KMS-11 (cell line): Measurements from ENCODE around the gene DDX59.
"Not testable (repeated sequence)": the region's sequence is repeated elsewhere in the genome, so short reads cannot be mapped to it uniquely, and the experiment has no call there.

Source experiments
- H2AFZ ChIP-seq: fragments of 200-600 bp; sonication (generic); 2 replicates; pipeline ENCODE4 v1.6.1; 2016; ENCODE audit warnings: antibody characterized with exemption, mixed run types, low read depth
- H3K27ac ChIP-seq: fragments of 200-600 bp; sonication (generic); 2 replicates; pipeline ENCODE4 v1.6.1; 2016; ENCODE audit warnings: mild to moderate bottlenecking, mixed run types
- H3K27me3 ChIP-seq: fragments of 200-600 bp; sonication (generic); 2 replicates; pipeline ENCODE4 v1.6.1; 2017; ENCODE audit warnings: mild to moderate bottlenecking, low read depth, mixed run types, moderate library complexity; ENCODE audit not compliant: insufficient read depth
- H3K36me3 ChIP-seq: fragments of 200-600 bp; sonication (generic); 2 replicates; pipeline ENCODE4 v1.6.1; 2017; ENCODE audit warnings: mild to moderate bottlenecking, mixed run types; ENCODE audit not compliant: insufficient read depth
- H3K4me1 ChIP-seq: fragments of 200-600 bp; sonication (generic); 2 replicates; pipeline ENCODE4 v1.6.1; 2016; ENCODE audit warnings: mild to moderate bottlenecking, low read depth, mixed run types; ENCODE audit not compliant: poor library complexity, severe bottlenecking
- H3K4me2 ChIP-seq: fragments of 200-600 bp; sonication (generic); 2 replicates; pipeline ENCODE4 v1.7.0; 2016; ENCODE audit warnings: mild to moderate bottlenecking, mixed run types
- H3K4me3 ChIP-seq: fragments of 200-600 bp; sonication (generic); IDR thresholded peaks from 2 replicates; pipeline ENCODE4 v1.6.1; 2017; ENCODE audit warnings: low read depth, low read length, mixed read lengths; ENCODE audit not compliant: insufficient read depth
- H3K79me2 ChIP-seq: fragments of 200-600 bp; sonication (generic); 2 replicates; pipeline ENCODE4 v1.6.1; 2016; ENCODE audit warnings: low read depth, mixed run types; ENCODE audit not compliant: insufficient read depth
- H3K9ac ChIP-seq: fragments of 200-600 bp; sonication (generic); 2 replicates; pipeline ENCODE4 v1.6.1; 2016; ENCODE audit warnings: mild to moderate bottlenecking, mixed run types
- H4K20me1 ChIP-seq: fragments of 200-600 bp; sonication (generic); 2 replicates; pipeline ENCODE4 v1.6.1; 2016; ENCODE audit warnings: mild to moderate bottlenecking, mixed run types; ENCODE audit not compliant: insufficient read depth
- TF ChIP-seq, protein P1 (sequence below): fragments of 200-600 bp; sonication (generic); conservative IDR thresholded peaks from 2 replicates; pipeline ENCODE4 v1.6.1; 2017; ENCODE audit warnings: low read depth, mild to moderate bottlenecking, antibody characterized with exemption, low read length, moderate library complexity, mixed read lengths

DDX59 gene

DNA sequence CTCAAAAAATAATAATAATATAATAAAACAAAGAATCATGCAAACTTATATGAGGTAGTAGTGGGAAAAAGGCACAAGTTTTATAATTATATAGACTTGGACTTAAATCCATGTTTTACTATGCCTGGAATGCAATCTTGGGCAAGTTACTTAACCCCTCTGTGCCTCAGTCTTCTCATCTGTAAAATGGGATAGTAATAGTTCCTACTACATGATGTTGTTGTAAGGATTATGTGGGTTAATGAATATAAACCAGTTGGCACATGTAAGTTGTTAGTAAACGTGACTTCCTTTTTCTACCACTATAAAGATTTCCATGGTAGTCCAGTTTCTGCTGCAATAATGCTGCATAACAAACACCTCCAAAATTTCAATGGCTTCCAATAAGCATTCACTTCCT is 38.3 kb downstream of the DDX59 start:
- no peaks in the 10 kb centered on the region for H3K27me3 ChIP-seq
- peaks cover 32% of the 10 kb centered on the region for H3K4me1 ChIP-seq
- no peak overlapping the region for H2AFZ ChIP-seq
- H3K9ac ChIP-seq: no peak overlapping the region
- no peak overlapping the region for H3K4me3 ChIP-seq
- H3K79me2 ChIP-seq: no peaks in the 10 kb centered on the region
- TF ChIP-seq, protein P1, sequence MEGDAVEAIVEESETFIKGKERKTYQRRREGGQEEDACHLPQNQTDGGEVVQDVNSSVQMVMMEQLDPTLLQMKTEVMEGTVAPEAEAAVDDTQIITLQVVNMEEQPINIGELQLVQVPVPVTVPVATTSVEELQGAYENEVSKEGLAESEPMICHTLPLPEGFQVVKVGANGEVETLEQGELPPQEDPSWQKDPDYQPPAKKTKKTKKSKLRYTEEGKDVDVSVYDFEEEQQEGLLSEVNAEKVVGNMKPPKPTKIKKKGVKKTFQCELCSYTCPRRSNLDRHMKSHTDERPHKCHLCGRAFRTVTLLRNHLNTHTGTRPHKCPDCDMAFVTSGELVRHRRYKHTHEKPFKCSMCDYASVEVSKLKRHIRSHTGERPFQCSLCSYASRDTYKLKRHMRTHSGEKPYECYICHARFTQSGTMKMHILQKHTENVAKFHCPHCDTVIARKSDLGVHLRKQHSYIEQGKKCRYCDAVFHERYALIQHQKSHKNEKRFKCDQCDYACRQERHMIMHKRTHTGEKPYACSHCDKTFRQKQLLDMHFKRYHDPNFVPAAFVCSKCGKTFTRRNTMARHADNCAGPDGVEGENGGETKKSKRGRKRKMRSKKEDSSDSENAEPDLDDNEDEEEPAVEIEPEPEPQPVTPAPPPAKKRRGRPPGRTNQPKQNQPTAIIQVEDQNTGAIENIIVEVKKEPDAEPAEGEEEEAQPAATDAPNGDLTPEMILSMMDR: no peak
- H3K27ac ChIP-seq: no peak overlapping the region
- H3K36me3 ChIP-seq: no peaks in the 10 kb centered on the region
- H4K20me1 ChIP-seq: no peaks in the 10 kb centered on the region
- no peak overlapping the region for H3K4me2 ChIP-seq

DNA sequence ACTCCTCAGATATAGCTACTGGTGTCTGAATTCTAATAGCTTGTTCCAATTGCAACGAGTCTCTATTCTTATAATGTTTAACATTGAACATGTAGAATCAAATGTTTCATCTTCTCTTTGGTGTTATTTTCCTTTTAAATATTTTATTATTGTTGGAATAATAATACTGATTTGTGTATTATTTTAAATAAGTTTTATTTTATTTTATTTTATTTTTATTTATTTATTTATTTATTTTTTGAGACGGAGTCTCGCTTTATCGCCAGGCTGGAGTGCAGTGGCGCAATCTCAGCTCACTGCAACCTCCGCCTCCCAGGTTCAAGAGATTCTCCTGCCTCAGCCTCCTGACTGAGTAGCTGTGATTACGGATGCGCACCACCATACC is 39.2 kb downstream of the DDX59 start:
- not testable (repeated sequence) for H3K9ac ChIP-seq, H3K36me3 ChIP-seq, H3K79me2 ChIP-seq, H4K20me1 ChIP-seq, H3K27ac ChIP-seq, H3K27me3 ChIP-seq, H3K4me3 ChIP-seq, H3K4me2 ChIP-seq, H2AFZ ChIP-seq
- H3K4me1 ChIP-seq: peaks cover 41% of the 10 kb centered on the region

DNA sequence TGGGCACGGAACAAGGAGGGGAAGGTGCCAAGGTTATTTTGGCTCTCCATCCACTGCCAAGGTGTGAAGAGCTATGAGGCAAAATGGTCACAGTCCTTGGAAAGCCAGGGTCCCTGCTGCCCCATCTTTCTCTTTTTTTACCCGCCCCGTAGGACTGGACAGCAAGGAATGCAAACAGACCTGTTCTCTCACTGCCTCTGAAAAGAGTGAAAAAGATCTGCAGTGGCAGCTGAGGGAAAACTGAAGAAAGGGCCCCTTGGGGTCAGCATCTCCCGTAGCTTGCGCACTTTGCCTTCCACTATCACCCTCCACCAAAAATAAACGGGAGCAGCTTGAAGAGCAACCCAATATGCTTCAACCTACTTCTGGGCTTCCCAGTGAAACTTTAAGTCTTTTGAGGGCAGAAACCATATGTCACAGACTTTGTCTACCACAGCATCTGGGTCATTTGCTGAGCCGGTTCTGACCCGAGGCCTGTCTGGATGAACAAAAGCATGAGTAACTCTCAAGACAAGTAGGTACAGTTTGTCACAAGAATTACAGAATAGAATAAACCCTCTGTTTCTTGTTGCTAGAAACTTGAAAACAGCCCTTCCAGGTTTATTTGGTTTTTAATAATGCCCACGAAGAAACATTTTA is 39.7 kb downstream of the DDX59 start:
- H3K27me3 ChIP-seq: no peaks in the 10 kb centered on the region
- no peaks in the 10 kb centered on the region for H3K79me2 ChIP-seq
- H4K20me1 ChIP-seq: no peaks in the 10 kb centered on the region
- H3K9ac ChIP-seq: no peak overlapping the region
- peaks cover 46% of the 10 kb centered on the region for H3K4me1 ChIP-seq
- H3K27ac ChIP-seq: no peak overlapping the region
- TF ChIP-seq, protein P1: no peak
- no peak overlapping the region for H3K4me3 ChIP-seq
- H2AFZ ChIP-seq: no peak overlapping the region
- no peaks in the 10 kb centered on the region for H3K36me3 ChIP-seq
- no peak overlapping the region for H3K4me2 ChIP-seq

DNA sequence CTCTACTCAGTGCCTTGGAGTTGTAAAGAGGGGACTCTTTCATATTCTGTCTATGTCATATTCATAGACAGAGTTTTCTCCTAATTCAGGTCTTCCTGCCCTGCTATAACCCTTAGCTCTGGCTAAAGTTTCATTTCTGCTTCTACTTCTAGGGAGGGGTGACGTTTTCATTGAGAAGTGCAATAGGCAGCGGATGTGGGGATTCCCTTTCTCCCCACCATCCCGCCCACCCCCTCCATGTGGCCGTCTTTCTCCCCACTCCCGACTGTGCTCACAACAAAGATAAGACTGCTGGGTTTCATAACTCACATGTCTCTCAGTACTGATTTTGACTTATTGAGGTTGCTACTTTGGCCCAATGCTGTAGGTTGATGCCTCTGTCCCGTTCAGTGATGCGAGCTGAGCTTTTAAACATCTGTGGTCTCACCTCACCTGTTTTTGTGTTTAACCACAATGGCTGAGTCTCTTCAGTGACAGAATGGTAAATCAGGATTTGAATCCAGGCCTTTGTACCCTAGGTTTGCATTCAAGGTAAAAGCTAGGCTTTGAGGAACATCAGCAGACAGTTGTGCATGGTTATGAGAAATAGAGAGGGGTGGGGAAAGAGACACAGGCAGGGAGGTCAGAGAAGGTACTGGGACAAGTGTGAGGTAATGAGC is 41.4 kb downstream of the DDX59 start:
- Histone ChIP-seq H3K27ac (peak overlapping the region; percentile 41), H2AFZ (peak overlapping the region; percentile 25), H3K4me3 (no peak overlapping the region), H3K79me2 (no peaks in the 10 kb centered on the region), H3K27me3 (no peaks in the 10 kb centered on the region), H3K36me3 (no peaks in the 10 kb centered on the region), H3K9ac (peak overlapping the region; percentile 3; the same call in 1 of the 2 replicates), H3K4me2 (peak overlapping the region; percentile 26), H3K4me1 (peaks cover 57% of the 10 kb centered on the region), H4K20me1 (no peaks in the 10 kb centered on the region)
- TF ChIP-seq, protein P1: no peak

DNA sequence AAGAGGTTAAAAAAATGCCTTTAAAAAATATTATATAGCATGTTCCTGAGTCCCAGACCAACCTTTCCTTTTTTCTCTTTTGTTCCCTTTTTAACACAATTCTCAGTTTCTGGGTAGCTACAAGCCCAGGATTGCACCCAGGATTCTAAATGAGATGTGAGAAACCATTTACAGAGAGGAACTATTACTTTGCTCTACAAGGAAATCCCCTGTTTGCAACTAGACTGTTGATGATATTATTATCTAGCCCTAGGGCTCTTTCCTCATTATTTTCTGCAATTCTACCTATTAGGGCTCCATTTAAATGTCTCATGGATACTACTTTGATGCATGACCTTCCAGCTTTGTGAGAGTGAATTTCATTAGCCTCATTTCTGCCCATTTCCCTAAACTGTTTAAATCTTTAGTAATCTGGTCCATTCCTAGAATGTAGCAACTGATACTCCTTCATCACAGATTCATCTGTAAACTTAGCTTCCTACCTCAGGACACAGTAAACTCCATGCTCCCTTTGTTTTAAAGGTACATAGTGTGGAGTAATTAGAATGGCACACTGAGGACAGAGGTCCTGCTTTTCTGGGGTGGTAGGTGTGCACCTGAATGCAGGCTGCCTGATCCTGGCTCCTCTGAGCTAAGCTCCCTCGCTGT is 42.0 kb downstream of the DDX59 start:
- Histone ChIP-seq H3K27ac (peak overlapping the region; percentile 41), H4K20me1 (no peaks in the 10 kb centered on the region), H3K9ac (peak overlapping the region; percentile 3; the same call in 1 of the 2 replicates), H3K27me3 (no peaks in the 10 kb centered on the region), H2AFZ (peak overlapping the region; percentile 25), H3K4me3 (no peak overlapping the region), H3K4me1 (peaks cover 62% of the 10 kb centered on the region), H3K79me2 (no peaks in the 10 kb centered on the region), H3K36me3 (no peaks in the 10 kb centered on the region), H3K4me2 (peak overlapping the region; percentile 26)
- TF ChIP-seq, protein P1: no peak
